ENCODE results near the gene DSTN. TPM values are rescaled to one million over a fixed set of nuclear protein-coding genes. Genes with fewer than 3 reads are reported as not detected.

The DSTN gene
- total RNA-seq, 4 donors from 2014 or later = 1,820 to 3,515 (median 2,996) TPM

DNA sequence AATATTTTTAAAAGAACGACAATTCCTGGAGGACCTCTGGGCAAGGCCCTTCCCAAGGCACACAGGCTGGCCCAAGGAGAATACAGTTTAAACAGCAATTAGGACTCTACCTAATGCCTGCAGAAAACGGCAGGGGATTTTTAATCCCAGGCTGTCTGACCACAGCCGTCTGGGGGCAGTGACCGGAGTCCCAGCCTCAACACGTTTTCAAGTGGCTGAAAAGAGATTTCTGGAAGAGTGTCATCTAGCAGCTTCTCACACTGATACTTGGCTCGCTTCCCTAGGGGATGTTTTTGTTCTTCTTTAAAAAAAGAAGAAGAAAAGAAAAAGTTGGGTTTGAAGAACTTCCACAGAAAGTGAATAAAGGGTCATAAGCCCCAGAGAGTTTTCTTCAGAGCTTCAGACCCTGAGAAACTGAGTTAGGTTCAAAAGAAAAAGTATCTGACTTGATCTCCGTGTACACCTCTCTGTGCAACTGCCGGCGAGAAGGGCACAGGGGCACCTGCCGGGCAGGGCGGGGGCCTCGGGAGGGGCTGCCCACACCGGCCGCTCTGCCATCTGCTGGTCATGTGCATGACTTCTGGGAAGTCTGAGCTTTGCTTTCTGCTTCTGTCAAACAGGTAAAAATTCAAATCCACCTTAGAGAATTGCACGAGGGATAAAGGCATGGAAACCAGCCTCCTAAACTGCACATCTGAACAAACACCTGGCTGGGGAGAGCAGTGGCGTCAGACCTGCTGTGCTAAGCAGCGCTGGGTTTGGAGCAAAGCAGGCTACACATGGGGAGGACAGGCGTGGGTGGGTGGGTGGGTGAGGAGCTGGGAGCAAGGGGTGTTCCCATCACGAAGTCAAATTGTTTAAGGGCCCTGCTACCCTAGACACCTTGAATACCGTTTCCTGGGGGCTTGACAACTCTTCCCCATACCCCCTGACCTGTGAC, 79.2 kb downstream of the DSTN start:
- Histone ChIP-seq H3K4me3 (no peak overlapping the region), H3K27ac (peak overlapping the region in 2 of 4 donors; percentile 7 to 69), H3K4me1 (peaks cover 0 to 95% (median 51%) of the 10 kb centered on the region in 3 donors), H3K36me3 (no peaks in the 10 kb centered on the region), H3K27me3 (no peaks in the 10 kb centered on the region), H3K9me3 (no peaks in the 10 kb centered on the region)
- no peak for ATAC-seq
- 53 to 77% methylated on average over 9 to 12 of the region's 20 CpGs for WGBS, 2 donors (ENCODE audit: low coverage in 1 of 2)
- TF ChIP-seq, protein P1, sequence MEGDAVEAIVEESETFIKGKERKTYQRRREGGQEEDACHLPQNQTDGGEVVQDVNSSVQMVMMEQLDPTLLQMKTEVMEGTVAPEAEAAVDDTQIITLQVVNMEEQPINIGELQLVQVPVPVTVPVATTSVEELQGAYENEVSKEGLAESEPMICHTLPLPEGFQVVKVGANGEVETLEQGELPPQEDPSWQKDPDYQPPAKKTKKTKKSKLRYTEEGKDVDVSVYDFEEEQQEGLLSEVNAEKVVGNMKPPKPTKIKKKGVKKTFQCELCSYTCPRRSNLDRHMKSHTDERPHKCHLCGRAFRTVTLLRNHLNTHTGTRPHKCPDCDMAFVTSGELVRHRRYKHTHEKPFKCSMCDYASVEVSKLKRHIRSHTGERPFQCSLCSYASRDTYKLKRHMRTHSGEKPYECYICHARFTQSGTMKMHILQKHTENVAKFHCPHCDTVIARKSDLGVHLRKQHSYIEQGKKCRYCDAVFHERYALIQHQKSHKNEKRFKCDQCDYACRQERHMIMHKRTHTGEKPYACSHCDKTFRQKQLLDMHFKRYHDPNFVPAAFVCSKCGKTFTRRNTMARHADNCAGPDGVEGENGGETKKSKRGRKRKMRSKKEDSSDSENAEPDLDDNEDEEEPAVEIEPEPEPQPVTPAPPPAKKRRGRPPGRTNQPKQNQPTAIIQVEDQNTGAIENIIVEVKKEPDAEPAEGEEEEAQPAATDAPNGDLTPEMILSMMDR (IDR thresholded peaks at IDR 0.05) = peak in 3 of 4 experiments; percentile 14 to 43 (median 21)
- no peak for TF ChIP-seq POLR2AphosphoS5 (IDR thresholded peaks at IDR 0.05)

- H3K27ac ChIP-seq = peak overlapping the region in 3 of 4 donors; percentile 7 to 69 (median 39)
- TF ChIP-seq EP300 (IDR thresholded peaks at IDR 0.05) (no peak), POLR2AphosphoS5 (IDR thresholded peaks at IDR 0.05) (no peak), POLR2A (IDR thresholded peaks at IDR 0.05) (no peak)
- TF ChIP-seq, protein P1 (IDR thresholded peaks at IDR 0.05) = no peak
- ATAC-seq = no peak
- H3K4me3 ChIP-seq = no peak overlapping the region
- no peaks in the 10 kb centered on the region for H3K9me3 ChIP-seq
- WGBS, 2 donors (ENCODE audit: low coverage in 1 of 2) = 27 to 51% methylated on average over 7 of the region's 12 CpGs
- H3K27me3 ChIP-seq = no peaks in the 10 kb centered on the region
- peaks cover 0 to 92% (median 52%) of the 10 kb centered on the region in 3 donors for H3K4me1 ChIP-seq
- no peaks in the 10 kb centered on the region for H3K36me3 ChIP-seq
Measured at GRCh38 chr20:17650301-17651128, 80.6 kb downstream of the DSTN start.

DNA sequence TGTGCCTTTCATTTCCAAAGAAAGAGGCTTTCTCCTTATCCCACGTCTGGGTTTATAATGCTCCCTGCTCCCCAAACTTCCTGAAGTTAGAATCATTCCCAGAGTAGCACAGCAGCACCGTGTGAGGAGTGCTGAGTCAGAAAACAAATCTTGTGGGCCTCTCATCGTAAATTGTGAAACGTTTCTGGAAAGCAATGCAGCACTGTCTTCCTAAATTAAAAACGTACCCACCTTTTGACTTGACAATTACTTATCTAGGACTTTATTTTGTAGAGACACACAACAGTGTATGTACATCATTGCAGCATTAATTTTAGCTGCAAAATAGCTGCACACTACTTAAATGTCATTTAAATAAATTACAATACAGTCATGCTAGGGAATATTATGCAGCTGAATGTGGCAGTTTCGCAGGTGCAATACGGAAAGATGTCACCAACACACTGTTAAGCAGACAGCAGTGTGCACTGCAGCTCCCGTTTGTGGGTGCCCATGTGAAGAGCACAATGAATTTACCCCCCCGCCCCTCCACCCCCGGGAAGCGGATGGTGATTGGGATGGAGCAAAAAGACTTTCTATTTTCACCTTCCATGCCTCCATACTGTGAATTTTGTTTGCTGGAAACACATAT, 81.4 kb downstream of the DSTN start:
- Histone ChIP-seq H3K9me3 (no peaks in the 10 kb centered on the region), H3K4me1 (peaks cover 0 to 90% (median 46%) of the 10 kb centered on the region in 3 donors), H3K27me3 (no peaks in the 10 kb centered on the region), H3K4me3 (no peak overlapping the region), H3K36me3 (peaks cover 0 to 6% of the 10 kb centered on the region in 2 donors), H3K27ac (peak overlapping the region in 3 of 4 donors; percentile 7 to 69 (median 39))
- peak; percentile 48 for ATAC-seq
- 33 to 36% methylated on average over 10 to 11 of the region's 11 CpGs for WGBS, 2 donors (ENCODE audit: low coverage in 1 of 2)
- no peak for TF ChIP-seq POLR2AphosphoS5 (IDR thresholded peaks at IDR 0.05)

- H3K36me3 ChIP-seq = peaks cover 0 to 6% of the 10 kb centered on the region in 2 donors
- H3K27ac ChIP-seq = peak overlapping the region in 3 of 4 donors; percentile 14 to 69 (median 35)
- no peak for ATAC-seq
- WGBS, 2 donors (ENCODE audit: low coverage in 1 of 2) = 67 to 100% methylated on average over 1 of the region's 2 CpGs
- no peak overlapping the region for H3K4me3 ChIP-seq
- TF ChIP-seq POLR2AphosphoS5 (IDR thresholded peaks at IDR 0.05) (no peak), POLR2A (IDR thresholded peaks at IDR 0.05) (no peak), EP300 (IDR thresholded peaks at IDR 0.05) (no peak)
- TF ChIP-seq, protein P1 (IDR thresholded peaks at IDR 0.05) = no peak
- H3K4me1 ChIP-seq = peaks cover 0 to 89% (median 44%) of the 10 kb centered on the region in 3 donors
- H3K27me3 ChIP-seq = no peaks in the 10 kb centered on the region
- H3K9me3 ChIP-seq = no peaks in the 10 kb centered on the region
Measured at GRCh38 chr20:17651760-17652388, 82.0 kb downstream of the DSTN start.

Measured in gastroesophageal sphincter (tissue), 4 donors.